KMS-11 (cell line): ENCODE measurements around the gene FASTK.

Experiments used
- H2AFZ ChIP-seq: fragments of 200-600 bp; sonication (generic); 2 replicates; pipeline ENCODE4 v1.6.1; 2016; ENCODE audit warnings: antibody characterized with exemption, mixed run types, low read depth
- H3K27ac ChIP-seq: fragments of 200-600 bp; sonication (generic); 2 replicates; pipeline ENCODE4 v1.6.1; 2016; ENCODE audit warnings: mild to moderate bottlenecking, mixed run types
- H3K27me3 ChIP-seq: fragments of 200-600 bp; sonication (generic); 2 replicates; pipeline ENCODE4 v1.6.1; 2017; ENCODE audit warnings: mild to moderate bottlenecking, low read depth, mixed run types, moderate library complexity; ENCODE audit not compliant: insufficient read depth
- H3K36me3 ChIP-seq: fragments of 200-600 bp; sonication (generic); 2 replicates; pipeline ENCODE4 v1.6.1; 2017; ENCODE audit warnings: mild to moderate bottlenecking, mixed run types; ENCODE audit not compliant: insufficient read depth
- H3K4me1 ChIP-seq: fragments of 200-600 bp; sonication (generic); 2 replicates; pipeline ENCODE4 v1.6.1; 2016; ENCODE audit warnings: mild to moderate bottlenecking, low read depth, mixed run types; ENCODE audit not compliant: poor library complexity, severe bottlenecking
- H3K4me2 ChIP-seq: fragments of 200-600 bp; sonication (generic); 2 replicates; pipeline ENCODE4 v1.7.0; 2016; ENCODE audit warnings: mild to moderate bottlenecking, mixed run types
- H3K4me3 ChIP-seq: fragments of 200-600 bp; sonication (generic); IDR thresholded peaks from 2 replicates; pipeline ENCODE4 v1.6.1; 2017; ENCODE audit warnings: low read depth, low read length, mixed read lengths; ENCODE audit not compliant: insufficient read depth
- H3K79me2 ChIP-seq: fragments of 200-600 bp; sonication (generic); 2 replicates; pipeline ENCODE4 v1.6.1; 2016; ENCODE audit warnings: low read depth, mixed run types; ENCODE audit not compliant: insufficient read depth
- H3K9ac ChIP-seq: fragments of 200-600 bp; sonication (generic); 2 replicates; pipeline ENCODE4 v1.6.1; 2016; ENCODE audit warnings: mild to moderate bottlenecking, mixed run types
- H4K20me1 ChIP-seq: fragments of 200-600 bp; sonication (generic); 2 replicates; pipeline ENCODE4 v1.6.1; 2016; ENCODE audit warnings: mild to moderate bottlenecking, mixed run types; ENCODE audit not compliant: insufficient read depth
- TF ChIP-seq, protein P1 (sequence below): fragments of 200-600 bp; sonication (generic); conservative IDR thresholded peaks from 2 replicates; pipeline ENCODE4 v1.6.1; 2017; ENCODE audit warnings: low read depth, mild to moderate bottlenecking, antibody characterized with exemption, low read length, moderate library complexity, mixed read lengths

FASTK gene

GRCh38 chr7:151122796-151123157 lies 42.2 kb upstream of the FASTK start:
- no peak overlapping the region for H3K9ac ChIP-seq
- no peak overlapping the region for H3K4me2 ChIP-seq
- no peak overlapping the region for H3K4me3 ChIP-seq
- H3K79me2 ChIP-seq: no peaks in the 10 kb centered on the region
- H4K20me1 ChIP-seq: no peaks in the 10 kb centered on the region
- no peaks in the 10 kb centered on the region for H3K4me1 ChIP-seq
- H2AFZ ChIP-seq: no peak overlapping the region
- TF ChIP-seq, protein P1, sequence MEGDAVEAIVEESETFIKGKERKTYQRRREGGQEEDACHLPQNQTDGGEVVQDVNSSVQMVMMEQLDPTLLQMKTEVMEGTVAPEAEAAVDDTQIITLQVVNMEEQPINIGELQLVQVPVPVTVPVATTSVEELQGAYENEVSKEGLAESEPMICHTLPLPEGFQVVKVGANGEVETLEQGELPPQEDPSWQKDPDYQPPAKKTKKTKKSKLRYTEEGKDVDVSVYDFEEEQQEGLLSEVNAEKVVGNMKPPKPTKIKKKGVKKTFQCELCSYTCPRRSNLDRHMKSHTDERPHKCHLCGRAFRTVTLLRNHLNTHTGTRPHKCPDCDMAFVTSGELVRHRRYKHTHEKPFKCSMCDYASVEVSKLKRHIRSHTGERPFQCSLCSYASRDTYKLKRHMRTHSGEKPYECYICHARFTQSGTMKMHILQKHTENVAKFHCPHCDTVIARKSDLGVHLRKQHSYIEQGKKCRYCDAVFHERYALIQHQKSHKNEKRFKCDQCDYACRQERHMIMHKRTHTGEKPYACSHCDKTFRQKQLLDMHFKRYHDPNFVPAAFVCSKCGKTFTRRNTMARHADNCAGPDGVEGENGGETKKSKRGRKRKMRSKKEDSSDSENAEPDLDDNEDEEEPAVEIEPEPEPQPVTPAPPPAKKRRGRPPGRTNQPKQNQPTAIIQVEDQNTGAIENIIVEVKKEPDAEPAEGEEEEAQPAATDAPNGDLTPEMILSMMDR: no peak
- no peaks in the 10 kb centered on the region for H3K27me3 ChIP-seq
- peaks cover 11% of the 10 kb centered on the region; the same call in 1 of the 2 replicates for H3K36me3 ChIP-seq
- H3K27ac ChIP-seq: no peak overlapping the region

GRCh38 chr7:151122276-151122675 lies 41.7 kb upstream of the FASTK start:
- H2AFZ ChIP-seq: no peak overlapping the region
- H3K4me2 ChIP-seq: no peak overlapping the region
- H3K4me1 ChIP-seq: no peaks in the 10 kb centered on the region
- no peaks in the 10 kb centered on the region for H4K20me1 ChIP-seq
- H3K4me3 ChIP-seq: no peak overlapping the region
- no peak overlapping the region for H3K9ac ChIP-seq
- no peak overlapping the region for H3K27ac ChIP-seq
- H3K36me3 ChIP-seq: peaks cover 11% of the 10 kb centered on the region; the same call in 1 of the 2 replicates
- TF ChIP-seq, protein P1: no peak
- no peaks in the 10 kb centered on the region for H3K79me2 ChIP-seq
- no peaks in the 10 kb centered on the region for H3K27me3 ChIP-seq

- Histone ChIP-seq H3K36me3 (peaks cover 11% of the 10 kb centered on the region; the same call in 1 of the 2 replicates), H4K20me1 (no peaks in the 10 kb centered on the region), H3K27me3 (no peaks in the 10 kb centered on the region), H3K4me2 (no peak overlapping the region), H2AFZ (no peak overlapping the region), H3K4me3 (no peak overlapping the region), H3K79me2 (no peaks in the 10 kb centered on the region), H3K4me1 (no peaks in the 10 kb centered on the region), H3K9ac (no peak overlapping the region), H3K27ac (no peak overlapping the region)
- TF ChIP-seq, protein P1: no peak
Observed at GRCh38 chr7:151121380-151122170, 41.0 kb upstream of the FASTK start.

GRCh38 chr7:151120896-151121295 lies 40.3 kb upstream of the FASTK start:
- no peaks in the 10 kb centered on the region for H4K20me1 ChIP-seq
- no peaks in the 10 kb centered on the region for H3K79me2 ChIP-seq
- no peaks in the 10 kb centered on the region for H3K27me3 ChIP-seq
- no peak overlapping the region for H2AFZ ChIP-seq
- no peak overlapping the region for H3K27ac ChIP-seq
- H3K4me2 ChIP-seq: no peak overlapping the region
- no peak overlapping the region for H3K9ac ChIP-seq
- no peak overlapping the region for H3K4me3 ChIP-seq
- TF ChIP-seq, protein P1: no peak
- H3K36me3 ChIP-seq: peaks cover 11% of the 10 kb centered on the region; the same call in 1 of the 2 replicates
- H3K4me1 ChIP-seq: no peaks in the 10 kb centered on the region
